ENCODE results near the gene RNF126. TPM values are rescaled to one million over a fixed set of nuclear protein-coding genes. Genes with fewer than 3 reads are reported as not detected.

RNF126 gene
- total RNA-seq, 1 donor from 2014 or later, result 41.6 TPM

- no peak for TF ChIP-seq CTCF (IDR thresholded peaks at IDR 0.05; ENCODE audit: unreplicated experiment)
- H3K4me1 Mint-ChIP-seq, result no peaks in the 10 kb centered on the region
- H3K27me3 Mint-ChIP-seq (ENCODE audit: low read depth), result no peaks in the 10 kb centered on the region
- no peak overlapping the region for H3K27ac Mint-ChIP-seq
- no peak for DNase-seq (ENCODE audit: low spot score in 2 of 2, unreplicated experiment in 2 of 2)
- H3K9me3 Mint-ChIP-seq, result no peaks in the 10 kb centered on the region
- H3K4me3 Mint-ChIP-seq, result no peak overlapping the region
- H3K36me3 Mint-ChIP-seq, result no peaks in the 10 kb centered on the region
These were observed 9.6 kb downstream of the RNF126 start for GRCh38 chr19:653425-653824.

- Mint-ChIP-seq H3K27ac (no peak overlapping the region), H3K4me1 (no peaks in the 10 kb centered on the region)
These were observed 10.3 kb downstream of the RNF126 start for GRCh38 chr19:652467-653389.

GRCh38 chr19:651991-652390 lies 11.0 kb downstream of the RNF126 start:
- Mint-ChIP-seq H3K9me3 (no peaks in the 10 kb centered on the region), H3K4me1 (no peaks in the 10 kb centered on the region), H3K4me3 (no peak overlapping the region), H3K27me3 (ENCODE audit: low read depth) (no peaks in the 10 kb centered on the region), H3K27ac (no peak overlapping the region), H3K36me3 (peaks cover 2% of the 10 kb centered on the region)
- no peak for DNase-seq (ENCODE audit: low spot score in 2 of 2, unreplicated experiment in 2 of 2)
- TF ChIP-seq CTCF (IDR thresholded peaks at IDR 0.05; ENCODE audit: unreplicated experiment), result no peak

More at GRCh38 chr19:652467-653389, 10.3 kb downstream of the RNF126 start:
- H3K4me3 Mint-ChIP-seq, result no peak overlapping the region
- no peaks in the 10 kb centered on the region for H3K27me3 Mint-ChIP-seq (ENCODE audit: low read depth)
- no peaks in the 10 kb centered on the region for H3K9me3 Mint-ChIP-seq
- peaks cover 2% of the 10 kb centered on the region for H3K36me3 Mint-ChIP-seq
- TF ChIP-seq CTCF (IDR thresholded peaks at IDR 0.05; ENCODE audit: unreplicated experiment), result no peak
- no peak for DNase-seq (ENCODE audit: low spot score in 2 of 2, unreplicated experiment in 2 of 2)

- no peak for TF ChIP-seq CTCF (IDR thresholded peaks at IDR 0.05; ENCODE audit: unreplicated experiment)
- Mint-ChIP-seq H3K9me3 (no peaks in the 10 kb centered on the region), H3K27ac (no peak overlapping the region), H3K36me3 (peaks cover 2% of the 10 kb centered on the region), H3K4me1 (no peaks in the 10 kb centered on the region), H3K27me3 (ENCODE audit: low read depth) (no peaks in the 10 kb centered on the region), H3K4me3 (no peak overlapping the region)
- no peak for DNase-seq (ENCODE audit: low spot score in 2 of 2, unreplicated experiment in 2 of 2)
These were observed 11.7 kb downstream of the RNF126 start for GRCh38 chr19:651114-651818.

GRCh38 chr19:650121-650520 lies 12.9 kb downstream of the RNF126 start:
- Mint-ChIP-seq H3K27ac (no peak overlapping the region), H3K9me3 (no peaks in the 10 kb centered on the region)

More at GRCh38 chr19:650121-650520, 12.9 kb downstream of the RNF126 start:
- no peak for DNase-seq (ENCODE audit: low spot score in 2 of 2, unreplicated experiment in 2 of 2)
- no peaks in the 10 kb centered on the region for H3K4me1 Mint-ChIP-seq
- TF ChIP-seq CTCF (IDR thresholded peaks at IDR 0.05; ENCODE audit: unreplicated experiment), result no peak
- no peaks in the 10 kb centered on the region for H3K27me3 Mint-ChIP-seq (ENCODE audit: low read depth)
- H3K4me3 Mint-ChIP-seq, result no peak overlapping the region
- peaks cover 6% of the 10 kb centered on the region for H3K36me3 Mint-ChIP-seq

All from mesothelial cell of epicardium (in vitro differentiated cells).